Spleen (tissue), 7 donors: Measurements from ENCODE around the gene ATP10A.

ENCODE experiments used
- POLR2A ChIP-seq, 3 donors: fragments of 450-650 bp; IDR thresholded peaks; one replicate each; pipeline ENCODE4 v1.5.1; 2017; ENCODE audit warnings: antibody characterized with exemption in 3 of 3, mild to moderate bottlenecking in 1 of 3
- POLR2AphosphoS5 ChIP-seq, 3 donors: sonication (generic); formaldehyde crosslinking; IDR thresholded peaks; one replicate each; pipeline ENCODE4 v1.5.1; 2017; ENCODE audit warnings: antibody characterized with exemption in 3 of 3
- TF ChIP-seq, protein P1 (sequence below), 11 experiments: fragments of 200-600 bp in 7 of 11; fragments of 450-650 bp in 4 of 11; sonication (generic) in 4 of 11; IDR thresholded peaks in 8 of 11; conservative IDR thresholded peaks in 3 of 11; 1 replicate in 7 of 11; 2 replicates in 4 of 11; pipeline versions ENCODE4 v1.4.0 to v1.8.0; 2016 to 2021; ENCODE audit warnings: antibody characterized with exemption in 11 of 11, inconsistent platforms in 4 of 11, mild to moderate bottlenecking in 1 of 11
- donor health status: DM: no; HTN: no; CAD: no; lungs with moderate emphysema.
- donor health status: DM: no; HTN: no; CAD: no.
- donor health status: DM: no; HTN: no; CAD: no.

DNA sequence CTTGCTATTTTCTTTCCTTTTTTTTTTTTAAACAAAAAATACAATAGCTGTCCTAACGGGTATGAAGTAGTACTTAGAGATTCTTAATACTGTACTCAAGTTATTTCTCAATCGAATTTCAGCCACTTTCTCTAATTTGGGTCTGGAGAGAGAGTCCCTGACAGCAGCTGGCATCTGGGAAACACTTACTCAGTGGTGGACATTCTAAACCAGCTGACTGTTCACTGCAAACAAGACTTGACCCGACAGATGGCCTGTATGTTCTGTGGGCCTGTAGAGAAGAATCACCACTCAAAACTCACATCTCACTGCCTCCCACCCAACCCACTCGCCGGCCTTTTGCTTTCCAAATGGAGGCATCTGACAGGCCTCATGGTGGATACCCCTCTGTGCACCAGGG lies 199.6 kb downstream of the ATP10A start:
- TF ChIP-seq, protein P1, sequence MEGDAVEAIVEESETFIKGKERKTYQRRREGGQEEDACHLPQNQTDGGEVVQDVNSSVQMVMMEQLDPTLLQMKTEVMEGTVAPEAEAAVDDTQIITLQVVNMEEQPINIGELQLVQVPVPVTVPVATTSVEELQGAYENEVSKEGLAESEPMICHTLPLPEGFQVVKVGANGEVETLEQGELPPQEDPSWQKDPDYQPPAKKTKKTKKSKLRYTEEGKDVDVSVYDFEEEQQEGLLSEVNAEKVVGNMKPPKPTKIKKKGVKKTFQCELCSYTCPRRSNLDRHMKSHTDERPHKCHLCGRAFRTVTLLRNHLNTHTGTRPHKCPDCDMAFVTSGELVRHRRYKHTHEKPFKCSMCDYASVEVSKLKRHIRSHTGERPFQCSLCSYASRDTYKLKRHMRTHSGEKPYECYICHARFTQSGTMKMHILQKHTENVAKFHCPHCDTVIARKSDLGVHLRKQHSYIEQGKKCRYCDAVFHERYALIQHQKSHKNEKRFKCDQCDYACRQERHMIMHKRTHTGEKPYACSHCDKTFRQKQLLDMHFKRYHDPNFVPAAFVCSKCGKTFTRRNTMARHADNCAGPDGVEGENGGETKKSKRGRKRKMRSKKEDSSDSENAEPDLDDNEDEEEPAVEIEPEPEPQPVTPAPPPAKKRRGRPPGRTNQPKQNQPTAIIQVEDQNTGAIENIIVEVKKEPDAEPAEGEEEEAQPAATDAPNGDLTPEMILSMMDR (IDR thresholded peaks at IDR 0.05 in 8 of 11, conservative IDR thresholded peaks at IDR 0.05 in 3 of 11) = no peak
- TF ChIP-seq POLR2AphosphoS5 (IDR thresholded peaks at IDR 0.05) = no peak
- no peak for TF ChIP-seq POLR2A (IDR thresholded peaks at IDR 0.05)
